Amniotic epithelial cell (primary cell): Measurements from ENCODE around the gene CPE.
A peak's percentile ranks its signal among the peaks of the same experiment; 100 is the strongest.

Source experiments
- DNase-seq: peaks from one replicate; pipeline ENCODE4 v3.0.0-alpha.2; 2010; ENCODE audit warnings: low read depth

Gene CPE

DNA sequence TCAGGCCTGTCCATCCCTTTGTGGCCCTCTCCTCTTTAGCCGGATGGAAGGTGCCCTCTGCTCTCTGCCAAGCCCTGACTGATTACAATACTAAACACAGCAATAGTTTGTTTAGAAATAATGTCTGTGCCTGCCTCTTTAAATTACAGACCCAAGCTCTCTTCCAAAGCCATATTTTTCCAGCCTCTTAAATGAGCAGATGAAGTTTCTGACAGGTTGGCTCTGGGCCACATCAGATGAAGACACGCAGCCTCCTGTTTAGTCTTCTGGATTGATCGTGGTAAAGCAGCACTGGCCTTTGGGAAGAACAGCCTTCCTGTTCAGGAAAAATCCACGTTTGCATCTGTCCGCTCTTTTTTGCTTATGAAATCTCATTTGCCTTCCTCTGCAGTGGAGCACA is 133.6 kb downstream of the CPE start:
- DNase-seq: peak; percentile 46

DNA sequence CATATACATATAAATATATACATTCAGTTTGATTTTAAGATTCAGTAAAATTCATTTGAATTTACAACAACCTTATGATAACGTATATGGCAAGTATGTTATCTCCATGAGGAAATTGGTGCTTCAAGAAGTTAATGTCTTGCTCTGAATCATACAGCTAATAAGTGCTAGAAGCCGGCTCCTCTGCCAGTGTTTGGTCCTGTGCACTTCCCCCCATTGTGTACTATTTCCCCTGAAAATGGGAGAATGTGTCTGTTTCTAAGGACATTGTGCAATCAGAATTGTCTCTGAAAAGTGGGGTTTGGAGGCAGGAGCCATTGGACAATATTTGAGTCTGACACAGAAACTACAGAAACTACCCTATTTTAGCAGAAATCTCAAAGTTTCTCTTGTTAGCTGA is 135.9 kb downstream of the CPE start:
- DNase-seq: no peak

GRCh38 chr4:165515201-165515600 is 136.4 kb downstream of the CPE start:
- DNase-seq: no peak

DNA sequence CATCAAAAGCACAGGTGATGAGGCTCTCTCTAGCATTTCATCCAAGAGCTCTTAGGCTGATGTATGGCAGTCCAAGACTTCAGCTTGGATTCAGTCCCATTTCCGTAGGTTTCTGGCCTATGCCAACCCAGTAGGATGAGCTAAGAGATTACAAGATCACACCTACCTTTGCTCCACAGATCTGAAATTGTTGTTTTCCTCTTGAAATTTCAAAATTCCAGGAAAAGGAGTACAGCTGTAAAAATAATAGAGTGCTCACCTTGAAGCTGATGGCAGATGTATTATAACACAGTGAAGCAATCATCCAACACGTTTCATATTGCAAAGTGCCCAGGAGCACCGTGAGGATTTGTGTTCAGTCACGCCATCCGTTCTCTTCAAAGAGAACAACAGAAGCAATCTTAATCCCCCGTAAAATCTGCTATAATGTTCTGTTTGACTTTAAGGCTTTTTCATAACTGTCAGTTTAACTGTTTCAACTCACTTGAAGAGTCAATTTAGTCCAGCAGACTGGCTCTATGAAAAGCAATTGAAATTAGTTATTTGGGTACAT is 137.5 kb downstream of the CPE start:
- DNase-seq: no peak

DNA sequence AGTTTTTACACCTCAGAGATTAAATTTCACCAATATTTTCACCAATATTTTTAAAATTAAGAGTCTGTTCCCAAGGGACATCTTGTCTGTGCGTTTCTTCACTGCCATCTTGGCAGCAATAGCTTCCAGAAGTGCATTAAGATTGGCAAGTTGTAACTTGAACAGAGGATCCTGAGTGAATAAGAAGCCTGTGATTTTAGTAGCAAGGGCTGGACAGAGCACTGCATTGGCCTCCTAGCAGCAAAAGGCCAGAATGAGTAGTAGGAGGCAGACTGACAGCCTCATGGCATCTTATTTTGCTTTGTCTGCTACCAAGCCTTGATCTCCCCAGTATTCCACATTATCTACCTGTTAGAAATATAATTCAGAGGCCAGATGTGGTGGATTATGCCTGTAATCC is 138.4 kb downstream of the CPE start:
- no peak for DNase-seq

DNA sequence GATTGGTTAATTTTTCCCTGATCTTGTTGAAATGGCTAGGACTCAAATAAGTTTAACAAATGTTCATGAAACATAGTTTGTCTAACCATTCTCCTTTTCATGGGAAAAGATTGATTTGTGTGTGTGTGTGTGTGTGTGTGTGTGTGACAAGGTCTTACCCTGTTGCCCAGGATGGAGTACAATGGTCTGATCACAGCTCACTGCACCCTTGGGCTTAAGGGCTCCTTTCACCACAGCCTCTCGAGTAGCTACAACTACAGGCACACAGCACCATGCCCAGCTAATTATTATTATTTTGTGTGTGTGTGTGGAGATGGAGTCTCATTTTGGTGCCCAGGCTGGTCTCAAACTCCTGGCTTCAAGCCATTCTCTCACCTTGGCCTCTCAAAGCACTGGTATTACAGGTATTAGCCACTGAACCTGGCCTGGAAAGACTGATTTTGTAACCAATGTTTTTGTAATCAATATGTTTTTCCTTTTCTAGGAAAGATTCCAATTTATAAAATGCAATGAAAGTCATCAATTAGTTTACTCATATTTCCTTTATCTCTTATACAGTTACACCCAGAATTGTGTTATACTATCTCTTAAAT is 139.3 kb downstream of the CPE start:
- no peak for DNase-seq

- DNase-seq: peak; percentile 40
Measured at GRCh38 chr4:165518686-165519085, 139.9 kb downstream of the CPE start.

DNA sequence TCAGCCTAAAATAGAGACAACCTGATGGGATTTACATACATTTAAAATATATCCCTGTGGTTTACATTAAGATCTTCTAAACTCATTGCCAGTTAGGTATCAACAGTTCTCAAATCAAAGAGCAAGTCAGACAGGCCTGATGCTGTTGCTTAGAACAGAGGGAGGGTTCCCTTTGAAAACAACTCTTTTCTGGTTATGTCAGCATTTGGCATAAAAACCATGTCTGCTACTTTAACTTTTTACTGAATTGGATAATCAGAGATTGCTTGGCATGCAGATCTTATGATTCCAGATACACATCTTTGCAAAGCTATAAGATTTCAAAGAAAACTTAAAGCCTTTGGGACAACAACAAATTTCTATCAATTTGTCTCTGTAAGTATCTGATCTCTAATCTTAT is 140.8 kb downstream of the CPE start:
- no peak for DNase-seq

DNA sequence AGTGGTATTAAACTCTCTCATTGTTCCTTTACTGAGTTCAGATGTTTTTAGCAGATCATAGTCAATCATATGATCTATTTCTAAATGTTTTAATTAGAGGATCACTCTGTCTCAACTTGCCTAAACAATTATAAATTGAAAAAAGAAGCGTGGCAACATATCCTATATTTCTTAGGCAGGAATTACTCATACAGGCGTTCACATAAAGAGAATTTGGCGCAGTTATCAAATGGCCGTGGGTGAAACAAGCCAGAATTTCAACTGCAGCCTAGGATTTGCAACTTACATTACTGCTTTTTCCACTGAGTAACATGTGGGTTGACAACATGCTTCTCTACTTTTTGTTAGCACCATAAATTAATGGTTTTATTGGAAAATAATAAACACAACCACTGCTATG is 141.3 kb downstream of the CPE start:
- no peak for DNase-seq

DNA sequence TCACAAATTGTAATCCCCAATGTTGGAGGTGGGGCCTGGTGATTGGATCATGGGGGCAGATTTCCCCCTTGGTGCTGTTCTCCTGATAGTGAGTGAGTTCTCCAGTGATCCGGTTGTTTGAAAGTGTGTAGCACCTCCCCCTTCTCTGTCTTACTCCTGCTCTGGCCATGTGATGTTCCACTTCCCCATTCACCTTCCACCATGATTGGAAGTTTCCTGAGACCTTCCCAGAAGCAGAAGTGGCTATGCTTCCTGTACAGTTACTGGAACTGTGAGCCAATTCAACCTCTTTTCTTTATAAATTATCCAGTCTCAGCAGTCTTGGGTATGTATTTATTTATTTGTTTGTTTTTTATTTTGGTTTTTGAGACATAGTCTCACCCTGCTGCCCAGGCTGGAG is 143.2 kb downstream of the CPE start:
- no peak for DNase-seq

DNA sequence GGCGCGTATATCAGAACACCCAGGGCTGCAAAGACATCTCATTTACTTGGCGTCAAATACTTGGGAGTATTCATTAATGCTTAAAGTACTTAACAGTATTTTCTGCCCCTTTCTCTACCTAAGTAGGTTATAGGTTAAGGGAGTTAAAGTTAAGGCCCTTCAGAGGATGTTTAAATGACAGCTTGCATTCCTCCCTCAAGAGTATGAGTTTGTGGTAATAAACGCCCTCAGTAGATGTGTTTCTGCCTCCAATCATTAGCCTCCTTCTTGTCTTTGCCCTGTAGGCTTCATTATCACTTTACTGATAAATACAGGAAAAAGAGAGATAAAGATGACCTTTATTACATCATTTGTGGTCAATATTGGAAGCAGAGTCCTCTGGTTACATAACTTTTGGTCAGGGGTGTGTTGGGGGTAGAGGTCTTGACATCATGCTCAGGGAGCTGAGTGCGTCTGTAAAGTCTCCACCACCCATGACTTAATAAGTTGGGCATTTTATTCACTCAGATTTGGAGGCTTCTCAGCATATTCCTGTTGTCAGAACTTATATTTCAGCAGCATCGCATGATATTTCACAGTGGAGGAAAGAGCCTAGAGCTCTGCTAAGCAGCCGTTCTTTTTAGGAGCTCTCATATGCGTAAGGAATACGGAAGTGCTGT is 145.9 kb downstream of the CPE start:
- peak; percentile 98 for DNase-seq

GRCh38 chr4:165532976-165533375 is 154.2 kb downstream of the CPE start:
- no peak for DNase-seq

DNA sequence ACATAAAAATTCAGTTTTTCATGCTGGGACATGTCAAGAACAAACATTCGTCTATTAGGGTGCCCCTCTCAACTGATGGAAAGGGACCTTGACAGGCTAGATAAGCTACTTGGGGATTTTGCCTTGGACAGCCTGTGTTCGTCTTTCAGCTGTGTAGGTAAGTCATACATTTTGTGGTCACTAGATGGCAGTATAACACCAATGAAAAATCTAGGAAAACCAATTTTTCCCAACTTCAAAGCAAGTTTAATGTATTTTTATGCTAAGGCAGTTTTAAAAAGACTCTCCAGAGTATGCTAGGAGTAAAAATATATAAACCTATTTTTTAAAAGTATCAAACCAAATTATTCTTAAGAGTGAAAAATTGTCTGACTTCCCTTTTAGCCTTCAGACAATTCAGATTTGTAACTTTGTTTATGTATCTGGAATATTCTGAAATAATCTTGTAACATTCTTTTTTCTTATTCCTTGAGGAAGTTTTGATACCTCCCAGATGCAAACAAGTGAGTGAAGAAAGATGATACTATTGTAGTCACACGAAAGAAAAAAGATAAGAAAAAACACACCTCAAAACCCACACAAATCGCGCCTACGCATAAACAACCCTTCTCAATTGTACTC is 158.3 kb downstream of the CPE start:
- peak; percentile 44 for DNase-seq

DNA sequence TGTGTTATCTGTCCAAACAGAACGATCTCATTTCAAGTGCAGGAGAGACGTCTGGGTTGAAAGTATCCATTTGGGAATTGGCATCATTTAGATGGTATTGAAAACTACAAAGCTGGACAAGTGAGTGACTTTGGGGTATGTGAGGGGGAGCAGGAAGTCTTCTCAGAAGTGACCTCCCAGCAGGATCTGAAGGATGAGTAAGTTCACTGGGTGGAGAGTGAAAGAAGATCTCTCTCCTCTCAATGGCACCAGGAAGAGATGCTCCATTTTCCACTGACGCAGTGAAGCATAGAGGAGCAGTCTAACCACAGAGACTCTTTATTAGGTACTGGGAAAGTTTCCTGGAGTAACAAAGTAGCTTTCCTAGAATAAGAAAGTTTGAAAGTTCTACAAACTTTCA is 161.0 kb downstream of the CPE start:
- DNase-seq: no peak

GRCh38 chr4:165540206-165540830 is 161.5 kb downstream of the CPE start:
- no peak for DNase-seq

DNA sequence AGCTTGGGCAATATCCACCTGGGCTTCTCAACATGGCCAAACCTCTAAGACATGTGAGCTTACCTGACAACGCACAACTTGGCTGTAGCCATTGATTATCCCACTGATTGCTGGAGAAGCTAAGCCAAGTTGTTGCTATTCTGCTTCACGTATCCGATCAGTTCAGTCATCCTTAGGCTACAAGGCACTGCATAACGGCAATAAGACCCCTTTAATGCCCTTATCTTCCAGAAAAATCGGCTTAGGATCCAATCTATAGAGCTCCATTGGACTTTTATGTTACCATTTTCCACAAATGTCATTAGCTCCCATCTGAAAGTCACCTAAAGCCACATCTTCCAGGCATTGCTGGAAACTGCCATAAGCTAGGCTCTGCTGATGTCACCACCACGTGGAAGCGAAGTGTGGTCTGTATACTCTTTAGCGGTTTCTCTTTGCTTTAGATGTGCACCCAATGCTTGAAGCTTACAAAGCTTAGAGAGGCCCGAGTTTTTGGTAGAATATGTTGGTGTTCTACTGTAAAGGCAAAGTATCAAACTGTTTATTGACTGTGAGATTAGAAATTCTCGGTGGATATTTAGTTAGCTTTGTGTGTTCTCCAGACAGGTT is 163.1 kb downstream of the CPE start:
- no peak for DNase-seq

DNA sequence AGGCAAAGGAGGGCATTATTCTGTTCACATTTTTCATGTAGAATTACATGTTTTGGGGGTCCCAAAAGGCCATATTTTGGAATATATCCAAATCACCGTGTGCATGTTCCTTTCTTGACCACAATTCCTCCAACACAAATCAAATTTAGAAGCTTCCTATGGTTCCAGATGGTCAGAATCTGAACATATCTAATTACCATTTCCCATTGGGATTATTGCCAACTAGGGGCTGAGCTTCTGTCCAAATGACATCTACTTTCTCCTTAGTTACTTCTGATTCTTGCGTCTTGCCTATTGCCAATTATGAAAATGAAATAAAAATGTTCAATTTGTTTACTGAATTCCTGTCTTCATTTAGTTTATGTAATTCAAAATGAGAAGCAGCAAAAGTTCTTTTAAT is 163.7 kb downstream of the CPE start:
- no peak for DNase-seq
